K562 (cell line): ENCODE data around the gene ANKRD44. TPM values are rescaled to one million over a fixed set of nuclear protein-coding genes. Genes with fewer than 3 reads are reported as not detected.

Experiments
- ATAC-seq: fragments of 200-7000 bp; cut with Tn5 transposase; 3 replicates; pipeline ENCODE4 v1.9.1; 2020; ENCODE audit warnings: moderate library complexity
- BruUV-seq: library from RNA; stranded (reverse); fragments of 400-500 nt; replicated peaks from 2 replicates; lab custom pipeline; 2021; lab: Mats Ljungman, UMichigan
- CTCF ChIA-PET: fragments of 300-600 bp; formaldehyde crosslinking; extraction: SDS; loops from one replicate; lab custom pipeline; 2021; ENCODE audit warnings: low intra/inter-chr PET ratio; lab: Yijun Ruan, JAX
- POLR2A ChIA-PET: fragments of 300-600, 350-650 bp; sonication (Branson Sonifier 250); formaldehyde crosslinking; extraction: SDS; loops from one replicate; lab custom pipeline; 2021; ENCODE audit warnings: antibody characterized with exemption, inconsistent platforms; lab: Yijun Ruan, JAX
- DNase-seq, 4 experiments: peaks; one replicate each; pipeline versions ENCODE4 v3.0.0 to v3.0.0-alpha.2; 2011 to 2018; ENCODE audit warnings: low spot score in 3 of 4, mixed read lengths in 3 of 4; ENCODE audit errors: extremely low read depth in 1 of 4
- FAIRE-seq: peaks from 2 replicates; lab custom pipeline; 2011; peaks lifted over from hg19 to GRCh38; lab: Jason Lieb, UNC
- H2AFZ ChIP-seq: 2 replicates; pipeline ENCODE4 v1.6.0; 2011; ENCODE audit warnings: low read depth, low read length, control low read depth, inconsistent platforms
- H3K27ac ChIP-seq: fragments of 200-600 bp; 3 replicates; pipeline ENCODE4 v1.8.0; 2011; ENCODE audit warnings: low read depth, mild to moderate bottlenecking, control low read depth, inconsistent platforms, low read length, moderate library complexity, mixed read lengths; ENCODE audit errors: extremely low read depth
- H3K27me3 ChIP-seq, 2 experiments: fragments of 300-600 bp in 1 of 2; 2 replicates in 1 of 2; 3 replicates in 1 of 2; pipeline versions ENCODE4 v1.6.0 to v1.8.0; 2011; ENCODE audit warnings: inconsistent platforms in 2 of 2, low read length in 2 of 2, mild to moderate bottlenecking in 1 of 2, mixed read lengths in 1 of 2, moderate library complexity in 1 of 2; ENCODE audit not compliant: control insufficient read depth in 2 of 2, insufficient read depth in 2 of 2
- H3K36me3 ChIP-seq: fragments of 300-600 bp; 3 replicates; pipeline ENCODE4 v1.8.0; 2011; ENCODE audit warnings: mild to moderate bottlenecking, low read length, inconsistent platforms; ENCODE audit not compliant: control insufficient read depth, insufficient read depth
- H3K4me1 ChIP-seq, 2 experiments: fragments of 200-600 bp in 1 of 2; replicated peaks in 1 of 2; 2 replicates in 1 of 2; 3 replicates in 1 of 2; pipeline versions ENCODE4 v1.5.1 to v1.8.0; 2011; ENCODE audit warnings: inconsistent platforms in 2 of 2, low read length in 2 of 2, mild to moderate bottlenecking in 1 of 2, mixed read lengths in 1 of 2, moderate library complexity in 1 of 2; ENCODE audit not compliant: control insufficient read depth in 2 of 2, insufficient read depth in 2 of 2
- H3K4me2 ChIP-seq: 2 replicates; pipeline ENCODE4 v1.6.1; 2011; ENCODE audit warnings: low read length, control low read depth, inconsistent platforms, mixed read lengths; ENCODE audit not compliant: insufficient read depth
- H3K4me3 ChIP-seq: fragments of 200-600 bp; sonication (generic), shearing (Covaris generic); 2 replicates; pipeline ENCODE4 v1.5.1; 2016; ENCODE audit warnings: control low read depth, inconsistent platforms
- H3K79me2 ChIP-seq: fragments of 200-600 bp; 3 replicates; pipeline ENCODE4 v1.8.0; 2011; ENCODE audit warnings: low read length, inconsistent platforms; ENCODE audit not compliant: control insufficient read depth, insufficient read depth
- H3K9ac ChIP-seq, 2 experiments: 2 replicates each; pipeline versions ENCODE4 v1.6.0 to v1.6.1; 2011; ENCODE audit warnings: low read depth in 2 of 2, low read length in 2 of 2, control low read depth in 1 of 2, inconsistent platforms in 1 of 2, mild to moderate bottlenecking in 1 of 2, mixed read lengths in 1 of 2; ENCODE audit not compliant: insufficient read depth in 1 of 2
- H3K9me1 ChIP-seq: one replicate; pipeline ENCODE4 v1.6.0; 2011; ENCODE audit warnings: inconsistent platforms, mild to moderate bottlenecking, low read length, moderate library complexity; ENCODE audit not compliant: control insufficient read depth, insufficient read depth
- H3K9me3 ChIP-seq: replicated peaks from 2 replicates; pipeline ENCODE4 v1.5.1; 2011; ENCODE audit warnings: low read depth, low read length, inconsistent platforms; ENCODE audit not compliant: control insufficient read depth, insufficient read depth
- H4K20me1 ChIP-seq: replicated peaks from 2 replicates; pipeline ENCODE4 v1.6.1; 2011; ENCODE audit warnings: low read length, inconsistent platforms, mixed read lengths; ENCODE audit not compliant: control insufficient read depth, insufficient read depth
- CSDE1 ChIP-seq, 2 experiments: fragments of 450-650 bp; IDR thresholded peaks; 2 replicates each; pipeline ENCODE4 v1.6.1; 2016; ENCODE audit warnings: mild to moderate bottlenecking in 1 of 2
- ZFP30 ChIP-seq: fragments of 250-450 bp; sonication (Bioruptor Pico); IDR thresholded peaks from 2 replicates; pipeline ENCODE4 v1.8.0; 2022; ENCODE audit warnings: moderate library complexity, mild to moderate bottlenecking, inconsistent platforms, borderline replicate concordance
- ZNF224 ChIP-seq: sonication (generic); formaldehyde crosslinking; IDR thresholded peaks from 2 replicates; pipeline ENCODE4 v1.8.0; 2022; ENCODE audit warnings: mild to moderate bottlenecking, missing genetic modification reagents
- WGBS: fragments of 100-300 bp; shearing (Covaris generic); methylation state at CpG from one replicate; pipeline ENCODE4 v1.1.6; 2016; ENCODE audit warnings: low coverage, mixed read lengths; ENCODE audit not compliant: insufficient coverage; ENCODE audit errors: missing lambda C conversion rate; 5-methylcytosine and 5-hydroxymethylcytosine counted together
- in situ Hi-C: fragments of 300-500 bp; cut with MboI; formaldehyde crosslinking; loops from 4 replicates; pipeline ENCODE4 v1.15.0; 2018; ENCODE audit warnings: inconsistent platforms, mixed read lengths
- intact Hi-C: fragments of 100-400 bp; cut with micrococcal nuclease; formaldehyde crosslinking; loops from 2 replicates; pipeline ENCODE4 v1.14.2; 2022
- polyA plus RNA-seq, 8 experiments: library from polyadenylated mRNA; depleted of rRNA in 4 of 8; stranded (reverse) in 5 of 8; unstranded in 3 of 8; fragments of >200 nt; fragmentation: Nextera tagmentation in 2 of 8; fragmentation: Illumina TruSeq in 1 of 8; extraction: Ambion mirVana in 2 of 8; extraction: Trizol in 1 of 8; gene quantifications; 2 replicates each; pipeline versions ENCODE4 v1.2.1 to v1.2.3, GENCODE V29; 2011 to 2014; ENCODE audit warnings: inconsistent platforms in 1 of 8, missing spikeins in 1 of 8
- total RNA-seq, 7 experiments: library from RNA; depleted of rRNA in 6 of 7; stranded (reverse); fragments of >200 nt in 6 of 7; fragmentation: Illumina TruSeq in 2 of 7; extraction: Trizol in 2 of 7; gene quantifications; 2 replicates each; pipeline versions ENCODE4 v1.2.1 to v1.2.3, GENCODE V29; 2011 to 2021; ENCODE audit warnings: low replicate concordance in 1 of 7
- TF ChIP-seq, protein P1 (sequence below): fragments of 200-800 bp; sonication (Bioruptor generic); IDR thresholded peaks from 2 replicates; pipeline ENCODE4 v1.6.1; 2016; ENCODE audit warnings: missing genetic modification characterization, missing compliant biosample characterization

The ANKRD44 gene
- total and polyA plus RNA-seq, 9 of the 15 experiments (the other 6 are each of a cell fraction or from before 2014, with no cell fraction given) = 0.03 to 0.64 (median 0.07) TPM; not detected in 3

GRCh38 chr2:197108758-197109157 is 201.8 kb downstream of the ANKRD44 start:
- H4K20me1 ChIP-seq = no peaks in the 10 kb centered on the region
- no peaks in the 10 kb centered on the region for H3K9me1 ChIP-seq
- TF ChIP-seq ZFP30 (CRISPR knock-in tag) (no peak), ZNF224 (CRISPR knock-in tag) (no peak), CSDE1 (IDR thresholded peaks at IDR 0.05) (no peak)
- TF ChIP-seq, protein P1, sequence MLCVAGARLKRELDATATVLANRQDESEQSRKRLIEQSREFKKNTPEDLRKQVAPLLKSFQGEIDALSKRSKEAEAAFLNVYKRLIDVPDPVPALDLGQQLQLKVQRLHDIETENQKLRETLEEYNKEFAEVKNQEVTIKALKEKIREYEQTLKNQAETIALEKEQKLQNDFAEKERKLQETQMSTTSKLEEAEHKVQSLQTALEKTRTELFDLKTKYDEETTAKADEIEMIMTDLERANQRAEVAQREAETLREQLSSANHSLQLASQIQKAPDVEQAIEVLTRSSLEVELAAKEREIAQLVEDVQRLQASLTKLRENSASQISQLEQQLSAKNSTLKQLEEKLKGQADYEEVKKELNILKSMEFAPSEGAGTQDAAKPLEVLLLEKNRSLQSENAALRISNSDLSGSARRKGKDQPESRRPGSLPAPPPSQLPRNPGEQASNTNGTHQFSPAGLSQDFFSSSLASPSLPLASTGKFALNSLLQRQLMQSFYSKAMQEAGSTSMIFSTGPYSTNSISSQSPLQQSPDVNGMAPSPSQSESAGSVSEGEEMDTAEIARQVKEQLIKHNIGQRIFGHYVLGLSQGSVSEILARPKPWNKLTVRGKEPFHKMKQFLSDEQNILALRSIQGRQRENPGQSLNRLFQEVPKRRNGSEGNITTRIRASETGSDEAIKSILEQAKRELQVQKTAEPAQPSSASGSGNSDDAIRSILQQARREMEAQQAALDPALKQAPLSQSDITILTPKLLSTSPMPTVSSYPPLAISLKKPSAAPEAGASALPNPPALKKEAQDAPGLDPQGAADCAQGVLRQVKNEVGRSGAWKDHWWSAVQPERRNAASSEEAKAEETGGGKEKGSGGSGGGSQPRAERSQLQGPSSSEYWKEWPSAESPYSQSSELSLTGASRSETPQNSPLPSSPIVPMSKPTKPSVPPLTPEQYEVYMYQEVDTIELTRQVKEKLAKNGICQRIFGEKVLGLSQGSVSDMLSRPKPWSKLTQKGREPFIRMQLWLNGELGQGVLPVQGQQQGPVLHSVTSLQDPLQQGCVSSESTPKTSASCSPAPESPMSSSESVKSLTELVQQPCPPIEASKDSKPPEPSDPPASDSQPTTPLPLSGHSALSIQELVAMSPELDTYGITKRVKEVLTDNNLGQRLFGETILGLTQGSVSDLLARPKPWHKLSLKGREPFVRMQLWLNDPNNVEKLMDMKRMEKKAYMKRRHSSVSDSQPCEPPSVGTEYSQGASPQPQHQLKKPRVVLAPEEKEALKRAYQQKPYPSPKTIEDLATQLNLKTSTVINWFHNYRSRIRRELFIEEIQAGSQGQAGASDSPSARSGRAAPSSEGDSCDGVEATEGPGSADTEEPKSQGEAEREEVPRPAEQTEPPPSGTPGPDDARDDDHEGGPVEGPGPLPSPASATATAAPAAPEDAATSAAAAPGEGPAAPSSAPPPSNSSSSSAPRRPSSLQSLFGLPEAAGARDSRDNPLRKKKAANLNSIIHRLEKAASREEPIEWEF (CRISPR knock-in tag) = no peak
- no peak overlapping the region for H3K27ac ChIP-seq
- in situ Hi-C loops = no loop called here
- no peaks in the 10 kb centered on the region for H3K4me1 ChIP-seq
- BruUV-seq = no TSS peak
- FAIRE-seq (no peak), DNase-seq (no peak), ATAC-seq (no peak)
- POLR2A ChIA-PET = no interaction called here
- no peaks in the 10 kb centered on the region for H3K9me3 ChIP-seq
- CTCF ChIA-PET = no interaction called here
- no peak overlapping the region for H3K4me2 ChIP-seq
- no peaks in the 10 kb centered on the region for H3K79me2 ChIP-seq
- no peaks in the 10 kb centered on the region for H3K36me3 ChIP-seq
- no peak overlapping the region for H2AFZ ChIP-seq
- H3K27me3 ChIP-seq = no peaks in the 10 kb centered on the region
- no peak overlapping the region for H3K4me3 ChIP-seq
- WGBS = 0% methylated on average over 4 of the region's 4 CpGs
- no peak overlapping the region for H3K9ac ChIP-seq
- intact Hi-C loops = no loop called here
